ENCODE measurements around the gene HDAC4.

The HDAC4 gene

DNA sequence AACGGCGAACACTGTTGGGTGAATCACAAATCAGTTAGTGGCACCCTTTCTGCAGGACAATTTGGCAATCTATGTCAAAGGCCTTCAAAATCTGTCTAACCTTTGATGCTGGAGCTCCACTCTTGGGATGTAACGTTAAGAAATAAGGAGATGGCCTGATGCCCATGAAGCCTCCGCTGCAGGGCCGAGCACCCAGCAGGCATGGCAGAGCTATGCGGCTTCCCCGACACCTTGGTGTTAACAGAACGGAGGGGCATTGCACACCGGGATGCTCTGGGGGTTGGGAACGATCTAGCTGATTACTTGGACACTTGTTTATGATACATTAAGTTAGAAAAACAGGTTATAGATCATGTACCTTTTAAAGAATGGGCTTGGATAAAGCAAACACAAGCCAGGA, 265.3 kb downstream of the HDAC4 start:
- H3K27ac ChIP-seq: no peak overlapping the region
- TF ChIP-seq ZFX (IDR thresholded peaks at IDR 0.05; ENCODE audit: borderline replicate concordance) (no peak), CTCF (IDR thresholded peaks at IDR 0.05) (no peak)

DNA sequence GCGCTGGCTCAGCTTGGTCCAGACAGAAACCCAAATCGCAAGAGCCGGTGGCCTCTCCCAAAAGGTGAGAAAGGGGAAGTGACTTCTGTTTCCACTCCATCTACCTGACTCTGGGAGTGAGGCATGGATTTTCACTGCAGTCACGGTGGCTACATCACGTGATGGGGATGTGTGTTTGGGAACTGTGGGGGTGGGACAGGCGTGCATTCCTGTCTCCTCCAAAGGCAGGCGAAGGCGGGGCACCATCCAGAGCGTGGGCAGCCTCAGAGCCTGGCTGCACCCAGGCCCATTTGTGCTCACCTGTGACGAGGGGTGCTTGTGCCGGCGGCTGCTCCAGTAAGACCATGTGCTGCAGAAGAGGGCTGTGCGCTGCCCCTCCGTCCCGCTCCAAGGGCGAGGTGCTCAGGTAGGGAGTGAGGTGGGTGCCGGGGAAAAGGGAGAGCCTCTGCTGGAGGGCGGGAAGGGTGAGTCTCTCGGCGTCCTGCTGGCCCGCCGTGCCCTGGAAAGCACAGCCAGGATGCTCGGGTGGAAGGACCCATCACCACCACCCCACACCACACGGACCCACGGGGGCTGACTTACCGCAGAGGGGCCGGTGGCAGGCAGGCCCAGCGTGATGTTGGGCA, 266.8 kb downstream of the HDAC4 start:
- H3K27ac ChIP-seq: no peak overlapping the region

DNA sequence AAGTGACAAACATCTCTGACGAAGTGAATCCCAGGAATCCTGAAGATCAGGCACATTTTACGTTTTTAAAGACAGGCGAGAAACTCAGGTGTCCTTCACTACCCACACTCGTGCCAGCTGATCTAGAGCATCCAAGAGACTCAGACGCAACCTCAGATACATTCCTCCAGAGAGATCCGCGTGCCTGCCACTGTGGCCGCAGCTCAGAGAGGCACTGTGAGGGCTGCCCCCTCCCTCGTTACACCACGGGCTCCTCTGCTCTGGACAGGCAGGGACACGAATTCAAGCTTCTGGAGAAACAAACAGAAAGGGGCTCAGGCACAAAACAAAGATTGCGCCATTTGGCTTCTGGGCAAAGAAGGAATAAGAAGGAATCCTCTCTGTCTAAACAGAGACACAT, 268.0 kb downstream of the HDAC4 start:
- TF ChIP-seq CTCF (IDR thresholded peaks at IDR 0.05) (no peak), ZFX (IDR thresholded peaks at IDR 0.05; ENCODE audit: borderline replicate concordance) (no peak)
- H3K27ac ChIP-seq: no peak overlapping the region

More for the DNA sequence above, 266.8 kb downstream of the HDAC4 start:
- TF ChIP-seq ZFX (IDR thresholded peaks at IDR 0.05; ENCODE audit: borderline replicate concordance): no peak
- no peak for TF ChIP-seq CTCF (IDR thresholded peaks at IDR 0.05)

GRCh38 chr2:239132156-239132709, 268.6 kb downstream of the HDAC4 start:
- TF ChIP-seq CTCF (IDR thresholded peaks at IDR 0.05): no peak
- no peak for TF ChIP-seq ZFX (IDR thresholded peaks at IDR 0.05; ENCODE audit: borderline replicate concordance)
- no peak overlapping the region for H3K27ac ChIP-seq

DNA sequence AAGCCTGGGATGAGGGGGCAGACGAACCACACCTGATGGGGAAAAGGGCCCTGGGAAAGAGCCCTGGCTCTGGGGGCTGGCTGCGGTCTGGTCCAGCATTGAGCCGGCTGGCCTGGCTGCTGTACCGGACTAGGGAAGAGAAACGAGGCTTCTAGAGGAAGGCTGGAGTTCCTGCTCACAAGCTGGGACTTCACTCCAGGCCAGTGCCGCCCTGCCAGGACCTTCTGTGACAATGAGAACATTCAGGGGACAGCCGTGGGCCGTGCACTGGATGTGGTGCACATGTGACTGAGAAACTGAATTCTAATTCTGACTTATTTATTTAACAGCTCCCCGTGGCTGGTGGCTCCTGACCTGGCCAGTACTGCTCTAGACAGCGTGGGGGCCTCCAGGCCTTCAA, 269.3 kb downstream of the HDAC4 start:
- TF ChIP-seq CTCF (IDR thresholded peaks at IDR 0.05) (no peak), ZFX (IDR thresholded peaks at IDR 0.05; ENCODE audit: borderline replicate concordance) (no peak)
- no peak overlapping the region for H3K27ac ChIP-seq

- no peak overlapping the region for H3K27ac ChIP-seq
- TF ChIP-seq ZFX (IDR thresholded peaks at IDR 0.05; ENCODE audit: borderline replicate concordance): no peak
- no peak for TF ChIP-seq CTCF (IDR thresholded peaks at IDR 0.05)
These were observed 270.0 kb downstream of the HDAC4 start for GRCh38 chr2:239130786-239131325.

GRCh38 chr2:239130041-239130440, 270.8 kb downstream of the HDAC4 start:
- H3K27ac ChIP-seq: no peak overlapping the region
- TF ChIP-seq CTCF (IDR thresholded peaks at IDR 0.05) (no peak), ZFX (IDR thresholded peaks at IDR 0.05; ENCODE audit: borderline replicate concordance) (no peak)

Data from 22Rv1 (cell line).